OCI-LY3 (cell line): ENCODE measurements around the gene TRIM8.
A peak's percentile ranks its signal among the peaks of the same experiment; 100 is the strongest.

Experiments
- H2AFZ ChIP-seq: fragments of 200-600, 300-600 bp; shearing (Covaris generic); 2 replicates; pipeline ENCODE4 v1.6.0; 2014; ENCODE audit warnings: antibody characterized with exemption, low read depth, low read length
- H3K27ac ChIP-seq: fragments of 200-600, 300-600 bp; sonication (generic); 2 replicates; pipeline ENCODE4 v1.5.1; 2014; ENCODE audit warnings: mild to moderate bottlenecking, low read length, moderate library complexity, mixed read lengths
- H3K27me3 ChIP-seq: fragments of 200-600, 300-600 bp; sonication (generic); 2 replicates; pipeline ENCODE4 v1.6.1; 2014; ENCODE audit warnings: low read depth, low read length, mixed read lengths
- H3K36me3 ChIP-seq: fragments of 200-600, 300-600 bp; sonication (generic); replicated peaks from 2 replicates; pipeline ENCODE3; 2014; ENCODE audit warnings: low read depth, low read length, mixed read lengths
- H3K4me1 ChIP-seq: fragments of 300-600, 200-600 bp; sonication (generic); 2 replicates; pipeline ENCODE4 v1.6.1; 2014; ENCODE audit warnings: low read length, mixed read lengths
- H3K4me2 ChIP-seq: fragments of 200-600, 300-600 bp; sonication (generic); 2 replicates; pipeline ENCODE4 v1.6.1; 2014; ENCODE audit warnings: low read length, mixed read lengths
- H3K4me3 ChIP-seq: fragments of 300-600, 200-600 bp; sonication (generic); 2 replicates; pipeline ENCODE4 v1.5.1; 2014; ENCODE audit warnings: antibody characterized with exemption, mild to moderate bottlenecking, low read length, moderate library complexity
- H3K79me2 ChIP-seq: fragments of 300-600, 200-600 bp; shearing (Covaris generic); 2 replicates; pipeline ENCODE4 v1.6.1; 2014; ENCODE audit warnings: mild to moderate bottlenecking, low read length, mixed read lengths
- H3K9ac ChIP-seq: fragments of 300-600, 200-600 bp; shearing (Covaris generic); 2 replicates; pipeline ENCODE4 v1.6.0; 2014; ENCODE audit warnings: mild to moderate bottlenecking, low read length, moderate library complexity
- H3K9me3 ChIP-seq: fragments of 200-600, 300-600 bp; shearing (Covaris generic); 2 replicates; pipeline ENCODE4 v1.6.1; 2014; ENCODE audit warnings: low read length, mixed read lengths; ENCODE audit not compliant: insufficient read depth
- H4K20me1 ChIP-seq: fragments of 200-600, 300-600 bp; sonication (generic); 2 replicates; pipeline ENCODE4 v1.6.1; 2016; ENCODE audit warnings: low read length, mixed read lengths; ENCODE audit not compliant: insufficient read depth
- CTCF ChIP-seq: fragments of 200-600, 300-600 bp; sonication (generic); IDR thresholded peaks from 2 replicates; pipeline ENCODE4 v1.5.1; 2014; ENCODE audit warnings: antibody characterized with exemption, low read length, low read depth
- EZH2phosphoT487 ChIP-seq: fragments of 200-600 bp; shearing (Covaris generic); IDR thresholded peaks from 2 replicates; pipeline ENCODE4 v1.6.1; 2018; ENCODE audit warnings: antibody characterized with exemption, mixed run types, low read depth

The TRIM8 gene

GRCh38 chr10:102645741-102646609, 1.7 kb downstream of the TRIM8 start:
- peak overlapping the region; percentile 81 for H3K27ac ChIP-seq
- H3K4me3 ChIP-seq, result peak overlapping the region; percentile 99
- H2AFZ ChIP-seq, result 0 out of 2 replicates have a peak overlapping the region, but pooled peaks have one; percentile 53
- H3K36me3 ChIP-seq, result no peaks in the 10 kb centered on the region
- peak overlapping the region; percentile 92 for H3K9ac ChIP-seq
- H4K20me1 ChIP-seq, result peaks cover 37% of the 10 kb centered on the region
- H3K4me2 ChIP-seq, result peak overlapping the region; percentile 100
- peaks cover 47% of the 10 kb centered on the region for H3K4me1 ChIP-seq
- H3K79me2 ChIP-seq, result peaks cover 77% of the 10 kb centered on the region
- no peaks in the 10 kb centered on the region for H3K27me3 ChIP-seq
- no peak for TF ChIP-seq CTCF
- no peak for TF ChIP-seq EZH2phosphoT487
- no peaks in the 10 kb centered on the region for H3K9me3 ChIP-seq

DNA sequence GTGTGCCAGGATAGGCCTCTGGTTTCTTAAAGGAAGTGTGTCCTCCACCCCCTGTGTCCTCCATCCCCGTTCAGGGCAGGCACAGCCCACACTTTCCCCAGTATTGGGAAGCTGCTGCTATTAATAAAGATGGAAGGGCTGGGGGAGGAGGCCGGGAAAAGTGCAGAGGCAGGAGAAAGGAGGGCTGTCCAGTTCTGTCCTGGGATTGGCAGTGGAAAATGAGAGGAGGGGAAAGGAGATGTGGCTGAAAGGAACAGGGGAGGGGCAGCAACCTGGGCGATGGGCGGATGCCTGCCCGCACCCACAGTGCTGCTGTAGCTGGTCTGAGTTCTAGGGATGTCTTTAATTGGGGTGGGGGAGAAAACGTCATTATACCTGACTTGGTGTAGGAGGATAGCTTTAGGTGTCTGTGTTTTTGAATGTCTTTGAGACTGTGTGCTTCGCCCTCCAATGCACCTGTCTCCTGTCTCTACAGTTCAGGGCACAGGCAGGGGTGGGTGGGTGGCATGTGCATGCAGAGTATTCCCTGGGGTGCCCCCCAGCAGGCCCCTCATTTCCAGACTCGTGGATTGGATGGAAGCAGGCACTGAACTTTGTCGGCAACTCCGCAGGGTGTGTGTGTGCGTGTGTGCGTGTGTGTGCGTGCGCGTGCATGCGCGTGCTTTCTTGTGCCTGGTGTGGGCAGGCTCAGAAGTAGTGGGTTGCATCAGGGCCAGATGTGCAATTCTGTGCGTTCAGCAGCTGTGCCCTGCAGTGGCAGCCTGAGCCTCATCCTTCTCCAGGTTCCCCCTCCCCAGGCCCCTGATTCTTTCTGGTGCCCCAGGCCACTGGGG, 2.5 kb downstream of the TRIM8 start:
- H3K27me3 ChIP-seq, result no peaks in the 10 kb centered on the region
- H4K20me1 ChIP-seq, result peaks cover 37% of the 10 kb centered on the region
- peak overlapping the region; percentile 81; the same call in 1 of the 2 replicates for H3K27ac ChIP-seq
- H2AFZ ChIP-seq, result no peak overlapping the region
- H3K4me3 ChIP-seq, result peak overlapping the region; percentile 99
- peaks cover 85% of the 10 kb centered on the region for H3K79me2 ChIP-seq
- H3K9ac ChIP-seq, result peak overlapping the region; percentile 92
- H3K4me1 ChIP-seq, result peaks cover 51% of the 10 kb centered on the region
- peak overlapping the region; percentile 100 for H3K4me2 ChIP-seq
- no peaks in the 10 kb centered on the region for H3K9me3 ChIP-seq
- TF ChIP-seq EZH2phosphoT487 (no peak), CTCF (no peak)
- no peaks in the 10 kb centered on the region for H3K36me3 ChIP-seq

- Histone ChIP-seq H3K9me3 (no peaks in the 10 kb centered on the region), H3K4me3 (no peak overlapping the region), H3K4me2 (no peak overlapping the region), H3K9ac (no peak overlapping the region), H3K27me3 (no peaks in the 10 kb centered on the region), H3K4me1 (peaks cover 60% of the 10 kb centered on the region), H3K36me3 (no peaks in the 10 kb centered on the region), H4K20me1 (peaks cover 37% of the 10 kb centered on the region), H2AFZ (no peak overlapping the region), H3K79me2 (peaks cover 89% of the 10 kb centered on the region), H3K27ac (no peak overlapping the region)
- no peak for TF ChIP-seq EZH2phosphoT487
- no peak for TF ChIP-seq CTCF
These were observed 3.4 kb downstream of the TRIM8 start for GRCh38 chr10:102647443-102648268.
